ENCODE results near the gene HIBADH. TPM values are rescaled to one million over a fixed set of nuclear protein-coding genes. Genes with fewer than 3 reads are reported as not detected.

The HIBADH gene
- polyA plus RNA-seq, 4 donors, result 30.5 to 50.8 (median 46.8) TPM

GRCh38 chr7:27535795-27536194 lies 126.9 kb downstream of the HIBADH start:
- H3K4me1 ChIP-seq (ENCODE audit: control insufficient read depth in 3 of 3, insufficient read depth in 2 of 3, low read depth in 1 of 3, low read length in 2 of 3), result no peaks in the 10 kb centered on the region

GRCh38 chr7:27533652-27534081 lies 129.0 kb downstream of the HIBADH start:
- peaks cover 0 to 4% of the 10 kb centered on the region in 2 donors for H3K9me3 ChIP-seq (ENCODE audit: control insufficient read depth in 2 of 2, insufficient read depth in 1 of 2, low read depth in 1 of 2, low read length in 1 of 2)
- H3K4me1 ChIP-seq (ENCODE audit: control insufficient read depth in 3 of 3, insufficient read depth in 2 of 3, low read depth in 1 of 3, low read length in 2 of 3), result no peaks in the 10 kb centered on the region
- FAIRE-seq (no peak), DNase-seq (no peak)
- H3K4me3 ChIP-seq (ENCODE audit: low read depth in 1 of 3, low read length in 3 of 3), result no peak overlapping the region
- H3K36me3 ChIP-seq (ENCODE audit: control insufficient read depth in 3 of 3, insufficient read depth in 2 of 3, low read depth in 1 of 3, low read length in 3 of 3), result peaks cover 4 to 10% (median 6%) of the 10 kb centered on the region in 3 donors
- no peaks in the 10 kb centered on the region for H3K27me3 ChIP-seq (ENCODE audit: control insufficient read depth in 3 of 3, insufficient read depth in 3 of 3, low read length in 3 of 3)
- H3K27ac ChIP-seq (ENCODE audit: low read depth in 1 of 3, low read length in 2 of 3), result no peak overlapping the region
- 86 to 94% (median 92%) methylated on average over 6 of the region's 6 CpGs for WGBS, 3 donors

More at GRCh38 chr7:27535795-27536194, 126.9 kb downstream of the HIBADH start:
- no peak for DNase-seq
- Histone ChIP-seq H3K4me3 (ENCODE audit: low read depth in 1 of 3, low read length in 3 of 3) (no peak overlapping the region), H3K27me3 (ENCODE audit: control insufficient read depth in 3 of 3, insufficient read depth in 3 of 3, low read length in 3 of 3) (no peaks in the 10 kb centered on the region), H3K27ac (ENCODE audit: low read depth in 1 of 3, low read length in 2 of 3) (no peak overlapping the region), H3K36me3 (ENCODE audit: control insufficient read depth in 3 of 3, insufficient read depth in 2 of 3, low read depth in 1 of 3, low read length in 3 of 3) (peaks cover 2 to 5% (median 2%) of the 10 kb centered on the region in 3 donors), H3K9me3 (ENCODE audit: control insufficient read depth in 2 of 2, insufficient read depth in 1 of 2, low read depth in 1 of 2, low read length in 1 of 2) (no peaks in the 10 kb centered on the region)
- FAIRE-seq, result no peak
- 92 to 96% (median 93%) methylated on average over 4 of the region's 4 CpGs for WGBS, 3 donors

GRCh38 chr7:27532314-27532713 lies 130.4 kb downstream of the HIBADH start:
- Histone ChIP-seq H3K27ac (ENCODE audit: low read depth in 1 of 3, low read length in 2 of 3) (no peak overlapping the region), H3K4me3 (ENCODE audit: low read depth in 1 of 3, low read length in 3 of 3) (no peak overlapping the region), H3K27me3 (ENCODE audit: control insufficient read depth in 3 of 3, insufficient read depth in 3 of 3, low read length in 3 of 3) (no peaks in the 10 kb centered on the region), H3K36me3 (ENCODE audit: control insufficient read depth in 3 of 3, insufficient read depth in 2 of 3, low read depth in 1 of 3, low read length in 3 of 3) (peaks cover 4 to 10% (median 6%) of the 10 kb centered on the region in 3 donors), H3K4me1 (ENCODE audit: control insufficient read depth in 3 of 3, insufficient read depth in 2 of 3, low read depth in 1 of 3, low read length in 2 of 3) (no peaks in the 10 kb centered on the region), H3K9me3 (ENCODE audit: control insufficient read depth in 2 of 2, insufficient read depth in 1 of 2, low read depth in 1 of 2, low read length in 1 of 2) (peaks cover 0 to 7% of the 10 kb centered on the region in 2 donors)
- FAIRE-seq (no peak), DNase-seq (no peak)
- WGBS, 3 donors, result 64 to 88% (median 72%) methylated on average over 1 of the region's 1 CpG

- Histone ChIP-seq H3K4me1 (ENCODE audit: control insufficient read depth in 3 of 3, insufficient read depth in 2 of 3, low read depth in 1 of 3, low read length in 2 of 3) (no peaks in the 10 kb centered on the region), H3K36me3 (ENCODE audit: control insufficient read depth in 3 of 3, insufficient read depth in 2 of 3, low read depth in 1 of 3, low read length in 3 of 3) (peaks cover 6 to 15% (median 11%) of the 10 kb centered on the region in 3 donors), H3K9me3 (ENCODE audit: control insufficient read depth in 2 of 2, insufficient read depth in 1 of 2, low read depth in 1 of 2, low read length in 1 of 2) (peaks cover 0 to 7% of the 10 kb centered on the region in 2 donors), H3K27me3 (ENCODE audit: control insufficient read depth in 3 of 3, insufficient read depth in 3 of 3, low read length in 3 of 3) (no peaks in the 10 kb centered on the region), H3K4me3 (ENCODE audit: low read depth in 1 of 3, low read length in 3 of 3) (no peak overlapping the region), H3K27ac (ENCODE audit: low read depth in 1 of 3, low read length in 2 of 3) (no peak overlapping the region)
- FAIRE-seq (no peak), DNase-seq (no peak)
- 37 to 54% (median 53%) methylated on average over 2 of the region's 2 CpGs for WGBS, 3 donors
These were observed 135.4 kb downstream of the HIBADH start for GRCh38 chr7:27527348-27527714.

GRCh38 chr7:27526611-27527347 lies 135.9 kb downstream of the HIBADH start:
- no peak overlapping the region for H3K4me3 ChIP-seq (ENCODE audit: low read depth in 1 of 3, low read length in 3 of 3)

GRCh38 chr7:27526131-27526530 lies 136.6 kb downstream of the HIBADH start:
- Histone ChIP-seq H3K9me3 (ENCODE audit: control insufficient read depth in 2 of 2, insufficient read depth in 1 of 2, low read depth in 1 of 2, low read length in 1 of 2) (peaks cover 0 to 7% of the 10 kb centered on the region in 2 donors), H3K27ac (ENCODE audit: low read depth in 1 of 3, low read length in 2 of 3) (no peak overlapping the region), H3K27me3 (ENCODE audit: control insufficient read depth in 3 of 3, insufficient read depth in 3 of 3, low read length in 3 of 3) (no peaks in the 10 kb centered on the region), H3K4me3 (ENCODE audit: low read depth in 1 of 3, low read length in 3 of 3) (no peak overlapping the region), H3K4me1 (ENCODE audit: control insufficient read depth in 3 of 3, insufficient read depth in 2 of 3, low read depth in 1 of 3, low read length in 2 of 3) (no peaks in the 10 kb centered on the region), H3K36me3 (ENCODE audit: control insufficient read depth in 3 of 3, insufficient read depth in 2 of 3, low read depth in 1 of 3, low read length in 3 of 3) (peaks cover 5 to 15% (median 11%) of the 10 kb centered on the region in 3 donors)
- 93 to 96% (median 95%) methylated on average over 5 of the region's 5 CpGs for WGBS, 3 donors
- DNase-seq (no peak), FAIRE-seq (no peak)

More at GRCh38 chr7:27526611-27527347, 135.9 kb downstream of the HIBADH start:
- no peak for FAIRE-seq
- peaks cover 6 to 15% (median 11%) of the 10 kb centered on the region in 3 donors for H3K36me3 ChIP-seq (ENCODE audit: control insufficient read depth in 3 of 3, insufficient read depth in 2 of 3, low read depth in 1 of 3, low read length in 3 of 3)
- WGBS, 3 donors, result 53 to 73% (median 71%) methylated on average over 1 of the region's 1 CpG
- peak in 1 of 2 donors; percentile 8 for DNase-seq
- no peaks in the 10 kb centered on the region for H3K4me1 ChIP-seq (ENCODE audit: control insufficient read depth in 3 of 3, insufficient read depth in 2 of 3, low read depth in 1 of 3, low read length in 2 of 3)
- peaks cover 0 to 7% of the 10 kb centered on the region in 2 donors for H3K9me3 ChIP-seq (ENCODE audit: control insufficient read depth in 2 of 2, insufficient read depth in 1 of 2, low read depth in 1 of 2, low read length in 1 of 2)
- H3K27ac ChIP-seq (ENCODE audit: low read depth in 1 of 3, low read length in 2 of 3), result no peak overlapping the region
- H3K27me3 ChIP-seq (ENCODE audit: control insufficient read depth in 3 of 3, insufficient read depth in 3 of 3, low read length in 3 of 3), result no peaks in the 10 kb centered on the region

GRCh38 chr7:27523321-27523720 lies 139.4 kb downstream of the HIBADH start:
- H3K4me1 ChIP-seq (ENCODE audit: control insufficient read depth in 3 of 3, insufficient read depth in 2 of 3, low read depth in 1 of 3, low read length in 2 of 3), result no peaks in the 10 kb centered on the region
- H3K9me3 ChIP-seq (ENCODE audit: control insufficient read depth in 2 of 2, insufficient read depth in 1 of 2, low read depth in 1 of 2, low read length in 1 of 2), result no peaks in the 10 kb centered on the region
- no peak overlapping the region for H3K4me3 ChIP-seq (ENCODE audit: low read depth in 1 of 3, low read length in 3 of 3)
- no peak overlapping the region for H3K27ac ChIP-seq (ENCODE audit: low read depth in 1 of 3, low read length in 2 of 3)
- peaks cover 0 to 8% (median 7%) of the 10 kb centered on the region in 3 donors for H3K36me3 ChIP-seq (ENCODE audit: control insufficient read depth in 3 of 3, insufficient read depth in 2 of 3, low read depth in 1 of 3, low read length in 3 of 3)
- DNase-seq (no peak), FAIRE-seq (no peak)
- H3K27me3 ChIP-seq (ENCODE audit: control insufficient read depth in 3 of 3, insufficient read depth in 3 of 3, low read length in 3 of 3), result no peaks in the 10 kb centered on the region

- no peaks in the 10 kb centered on the region for H3K27me3 ChIP-seq (ENCODE audit: control insufficient read depth in 3 of 3, insufficient read depth in 3 of 3, low read length in 3 of 3)
- H3K4me1 ChIP-seq (ENCODE audit: control insufficient read depth in 3 of 3, insufficient read depth in 2 of 3, low read depth in 1 of 3, low read length in 2 of 3), result no peaks in the 10 kb centered on the region
- peaks cover 0 to 8% (median 7%) of the 10 kb centered on the region in 3 donors for H3K36me3 ChIP-seq (ENCODE audit: control insufficient read depth in 3 of 3, insufficient read depth in 2 of 3, low read depth in 1 of 3, low read length in 3 of 3)
- H3K27ac ChIP-seq (ENCODE audit: low read depth in 1 of 3, low read length in 2 of 3), result no peak overlapping the region
- 94 to 95% (median 94%) methylated on average over 2 of the region's 2 CpGs for WGBS, 3 donors
- DNase-seq, result no peak
- FAIRE-seq, result no peak
- H3K4me3 ChIP-seq (ENCODE audit: low read depth in 1 of 3, low read length in 3 of 3), result no peak overlapping the region
- H3K9me3 ChIP-seq (ENCODE audit: control insufficient read depth in 2 of 2, insufficient read depth in 1 of 2, low read depth in 1 of 2, low read length in 1 of 2), result no peaks in the 10 kb centered on the region
These were observed 140.1 kb downstream of the HIBADH start for GRCh38 chr7:27522566-27522965.
